GM21423 (cell line): ENCODE measurements around the gene ANKRD50.

ENCODE experiments used
- ATAC-seq: cut with Tn5 transposase; IDR thresholded peaks from one replicate; pipeline ENCODE4 v1.9.1; 2021; ENCODE audit warnings: mild to moderate bottlenecking, moderate library complexity; ENCODE audit not compliant: unreplicated experiment

The ANKRD50 gene

GRCh38 chr4:124712372-124713184 lies at the start of gene ANKRD50:
Gene ANKRD50, minus strand, starts transcription at chr4:124712732. Its CDS starts 2,221 bp downstream, at chr4:124710511.
- ATAC-seq = peak; percentile 64

GRCh38 chr4:124757126-124757525 lies 44.6 kb upstream of the ANKRD50 start:
- ATAC-seq = no peak

- no peak for ATAC-seq
Observed at GRCh38 chr4:124754681-124755080, 42.1 kb upstream of the ANKRD50 start.

GRCh38 chr4:124753941-124754581 lies 41.5 kb upstream of the ANKRD50 start:
- no peak for ATAC-seq

- no peak for ATAC-seq
Observed at GRCh38 chr4:124749421-124749820, 36.9 kb upstream of the ANKRD50 start.

- ATAC-seq = no peak
Observed at GRCh38 chr4:124748965-124749364, 36.4 kb upstream of the ANKRD50 start.

- ATAC-seq = no peak
Observed at GRCh38 chr4:124745985-124746801, 33.7 kb upstream of the ANKRD50 start.

GRCh38 chr4:124743711-124744110 lies 31.2 kb upstream of the ANKRD50 start:
- no peak for ATAC-seq

GRCh38 chr4:124740501-124740900 lies 28.0 kb upstream of the ANKRD50 start:
- ATAC-seq = no peak

GRCh38 chr4:124738994-124739393 lies 26.5 kb upstream of the ANKRD50 start:
- ATAC-seq = no peak

GRCh38 chr4:124737619-124738018 lies 25.1 kb upstream of the ANKRD50 start:
- no peak for ATAC-seq

- no peak for ATAC-seq
Observed at GRCh38 chr4:124736526-124736925, 24.0 kb upstream of the ANKRD50 start.

- no peak for ATAC-seq
Observed at GRCh38 chr4:124727331-124727890, 14.9 kb upstream of the ANKRD50 start.

GRCh38 chr4:124726269-124726668 lies 13.7 kb upstream of the ANKRD50 start:
- ATAC-seq = no peak

- no peak for ATAC-seq
Observed at GRCh38 chr4:124722071-124722470, 9.5 kb upstream of the ANKRD50 start.

- ATAC-seq = no peak
Observed at GRCh38 chr4:124717101-124717500, 4.6 kb upstream of the ANKRD50 start.

- peak; percentile 43 for ATAC-seq
Observed at GRCh38 chr4:124713185-124713592, 657 bp upstream of the ANKRD50 start.

- ATAC-seq = peak; percentile 25
Observed at GRCh38 chr4:124711471-124712371, 811 bp downstream of the ANKRD50 start.

GRCh38 chr4:124710911-124711310 lies 1.6 kb downstream of the ANKRD50 start:
- ATAC-seq = no peak
